Activated CD8-positive, alpha-beta memory T cell treated with anti-CD3 and anti-CD28 coated beads, Interleukin-2, amount 50 U/mL, for 24 hours (primary cell): ENCODE data around the gene CLCNKA.
"Not testable (repeated sequence)": the region's sequence is repeated elsewhere in the genome, so short reads cannot be mapped to it uniquely, and the experiment has no call there.

Experiments
- DNase-seq: peaks from one replicate; pipeline ENCODE4 v3.0.0-alpha.2; 2020; ENCODE audit errors: extremely low read depth

Gene CLCNKA

DNA sequence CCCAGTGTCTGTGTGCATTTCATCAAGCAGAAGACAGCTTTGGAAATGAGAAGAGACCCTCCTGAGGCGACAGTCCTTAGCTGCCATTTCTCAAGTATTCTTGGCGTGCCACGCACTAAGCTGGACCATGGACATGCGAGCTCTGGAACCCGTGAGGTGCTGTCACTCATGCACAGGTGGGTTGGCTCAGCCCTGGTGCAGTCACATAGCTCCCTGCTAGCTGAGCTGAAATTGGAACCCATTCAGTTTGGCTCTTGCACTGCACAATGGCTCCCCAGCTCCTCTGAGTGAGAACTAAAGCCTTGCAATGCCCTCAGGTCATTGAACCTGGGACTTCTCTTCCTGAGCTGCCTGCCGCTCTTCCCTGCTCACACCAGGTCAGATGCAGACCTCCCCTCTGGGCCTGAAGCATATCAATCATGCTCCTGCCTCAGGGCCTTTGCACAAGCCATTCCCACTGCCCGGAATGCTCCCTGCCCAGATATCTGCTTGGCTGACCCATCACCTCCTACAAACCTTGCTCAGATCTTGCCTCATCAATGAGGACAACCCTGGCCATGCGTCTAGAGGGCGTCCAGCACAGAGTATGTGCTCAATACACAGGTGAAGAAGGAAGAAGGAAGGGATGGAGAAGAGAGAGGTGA lies 24.1 kb upstream of the CLCNKA start:
- no peak for DNase-seq

- DNase-seq, result no peak
Observed at GRCh38 chr1:15998929-15999328, 22.9 kb upstream of the CLCNKA start.

DNA sequence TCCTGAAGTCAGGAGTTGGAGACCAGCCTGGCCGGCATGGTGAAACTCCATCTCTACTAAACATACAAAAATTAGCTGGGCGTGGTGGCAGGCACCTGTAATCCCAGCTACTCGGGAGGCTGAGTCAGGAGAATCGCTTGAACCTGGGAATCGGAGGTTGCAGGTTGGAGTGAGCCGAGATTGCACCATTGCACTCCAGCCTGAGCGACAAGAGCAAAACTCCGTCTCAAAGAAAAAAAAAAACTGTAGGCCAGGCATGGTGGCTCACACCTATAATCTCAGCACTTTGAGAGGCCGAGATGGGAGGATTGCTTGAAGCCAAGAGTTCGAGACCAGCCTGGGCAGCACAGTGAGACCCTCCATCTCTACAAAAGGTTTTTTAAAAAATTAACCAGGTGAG lies 20.6 kb upstream of the CLCNKA start:
- DNase-seq, result not testable (repeated sequence)

DNA sequence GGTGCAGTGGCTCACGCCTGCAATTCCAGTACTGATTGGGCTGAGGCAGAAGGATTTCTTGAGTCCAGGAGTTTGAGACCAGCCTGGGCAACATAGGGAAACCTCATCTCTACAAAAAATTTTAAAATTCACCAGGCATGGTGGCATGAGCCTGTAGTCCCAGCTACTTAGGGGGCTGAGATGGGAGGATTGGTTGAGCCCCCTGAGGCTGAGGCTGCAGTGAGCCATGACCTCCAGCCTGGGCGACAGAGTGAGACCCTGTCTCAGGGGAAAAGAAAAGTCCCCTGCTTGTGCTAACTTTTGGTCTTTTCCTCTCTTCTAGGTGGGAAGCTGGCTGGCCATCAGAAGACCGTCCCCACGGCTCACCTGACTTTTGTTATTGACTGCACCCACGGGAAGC lies 16.2 kb upstream of the CLCNKA start:
- DNase-seq, result no peak

DNA sequence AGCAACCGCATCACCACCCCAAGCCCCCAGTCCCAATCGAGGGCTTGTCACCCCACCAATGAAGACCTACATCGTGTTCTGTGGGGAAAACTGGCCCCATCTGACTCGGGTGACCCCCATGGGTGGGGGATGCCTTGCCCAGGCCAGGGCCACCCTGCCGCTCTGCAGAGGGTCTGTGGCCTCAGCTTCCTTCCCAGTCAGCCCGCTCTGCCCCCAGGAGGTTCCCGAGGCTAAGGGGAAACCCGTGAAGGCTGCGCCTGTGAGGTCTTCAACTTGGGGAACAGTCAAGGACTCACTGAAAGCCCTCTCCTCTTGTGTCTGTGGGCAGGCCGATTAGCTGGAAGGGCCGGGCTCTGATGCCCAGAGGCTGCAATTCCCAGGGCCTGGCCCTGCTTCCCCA lies 15.8 kb upstream of the CLCNKA start:
- no peak for DNase-seq

DNA sequence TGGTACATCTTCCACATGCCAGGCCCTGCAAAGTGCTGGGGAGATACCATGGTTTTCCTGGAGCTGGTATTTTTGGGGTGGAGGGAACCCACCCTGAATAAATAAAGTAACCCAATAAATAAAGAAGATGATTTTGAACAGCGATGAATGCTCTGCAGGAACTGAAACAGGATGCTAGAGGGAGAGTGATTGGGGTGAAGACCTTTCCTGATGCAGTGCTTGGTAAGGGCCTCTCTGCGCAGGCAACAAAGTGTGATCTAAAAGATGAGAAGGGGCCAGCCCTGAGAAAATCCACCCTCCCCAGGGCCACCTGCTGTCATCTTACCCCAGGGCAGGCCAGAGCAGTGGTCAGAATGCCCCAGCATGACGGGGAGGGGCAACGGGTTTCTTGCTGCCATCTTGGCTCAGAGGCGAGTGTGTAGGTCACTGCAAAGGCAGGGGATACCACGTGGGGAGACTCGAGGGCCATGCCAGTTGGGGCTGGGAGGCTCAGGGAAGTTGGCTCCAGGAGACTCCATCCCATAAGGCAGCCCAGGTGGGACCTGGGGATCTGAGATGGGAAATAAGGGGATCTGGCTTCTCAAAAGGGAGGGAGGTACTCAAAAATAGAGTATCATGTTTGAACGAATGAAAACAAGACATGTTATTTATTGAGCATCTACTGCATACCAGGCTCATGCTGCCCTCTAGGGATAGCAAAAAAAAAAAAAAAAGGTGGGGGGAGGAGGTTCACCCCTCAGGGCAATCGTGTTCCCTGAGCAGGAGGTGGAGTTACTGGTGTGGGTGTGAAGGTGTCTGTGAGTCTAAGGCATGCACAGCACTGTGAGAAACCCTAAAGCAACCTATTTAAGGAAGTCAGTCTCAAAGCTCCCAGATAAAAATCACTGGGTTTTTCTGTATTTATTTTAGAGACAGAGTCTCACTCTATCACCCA lies 15.0 kb upstream of the CLCNKA start:
- DNase-seq, result no peak

DNA sequence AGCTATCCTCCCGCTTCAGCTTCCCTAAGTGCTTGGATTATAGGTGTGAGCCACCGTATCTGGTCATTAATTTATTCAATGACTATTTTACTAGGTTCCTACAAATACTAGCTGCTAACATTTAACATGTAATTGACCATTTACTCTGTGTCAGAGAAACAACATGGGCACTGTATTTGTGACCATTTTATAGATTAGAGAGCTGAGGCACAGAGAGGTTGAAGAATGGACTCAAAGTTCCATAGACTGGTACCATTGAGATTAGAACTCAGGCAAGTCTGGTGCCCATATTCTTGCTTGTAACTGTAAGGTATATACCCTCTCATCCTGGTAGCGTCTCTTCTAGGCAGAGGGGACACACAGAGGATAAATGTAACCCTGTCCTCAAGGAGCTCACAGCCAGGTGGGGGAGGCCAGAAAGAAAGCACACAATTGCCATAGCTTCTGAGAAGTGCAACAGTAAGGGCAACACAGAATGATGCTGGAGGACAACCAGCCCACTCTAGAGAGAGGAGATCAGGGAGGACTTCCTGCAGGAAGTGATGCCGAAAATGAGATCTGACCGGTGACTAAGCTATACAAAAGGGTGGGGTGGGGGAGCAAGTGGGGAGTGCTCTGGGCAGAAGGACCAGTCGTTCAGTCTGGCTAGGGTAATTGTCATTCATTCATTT lies 14.0 kb upstream of the CLCNKA start:
- DNase-seq, result no peak

GRCh38 chr1:16009030-16009460 lies 12.8 kb upstream of the CLCNKA start:
- DNase-seq, result peak; percentile 49

GRCh38 chr1:16009678-16010077 lies 12.2 kb upstream of the CLCNKA start:
- DNase-seq, result no peak

GRCh38 chr1:16010837-16011236 lies 11.0 kb upstream of the CLCNKA start:
- DNase-seq, result no peak

- DNase-seq, result no peak
Observed at GRCh38 chr1:16011936-16012589, 9.8 kb upstream of the CLCNKA start.

- DNase-seq, result no peak
Observed at GRCh38 chr1:16012590-16013219, 9.1 kb upstream of the CLCNKA start.

DNA sequence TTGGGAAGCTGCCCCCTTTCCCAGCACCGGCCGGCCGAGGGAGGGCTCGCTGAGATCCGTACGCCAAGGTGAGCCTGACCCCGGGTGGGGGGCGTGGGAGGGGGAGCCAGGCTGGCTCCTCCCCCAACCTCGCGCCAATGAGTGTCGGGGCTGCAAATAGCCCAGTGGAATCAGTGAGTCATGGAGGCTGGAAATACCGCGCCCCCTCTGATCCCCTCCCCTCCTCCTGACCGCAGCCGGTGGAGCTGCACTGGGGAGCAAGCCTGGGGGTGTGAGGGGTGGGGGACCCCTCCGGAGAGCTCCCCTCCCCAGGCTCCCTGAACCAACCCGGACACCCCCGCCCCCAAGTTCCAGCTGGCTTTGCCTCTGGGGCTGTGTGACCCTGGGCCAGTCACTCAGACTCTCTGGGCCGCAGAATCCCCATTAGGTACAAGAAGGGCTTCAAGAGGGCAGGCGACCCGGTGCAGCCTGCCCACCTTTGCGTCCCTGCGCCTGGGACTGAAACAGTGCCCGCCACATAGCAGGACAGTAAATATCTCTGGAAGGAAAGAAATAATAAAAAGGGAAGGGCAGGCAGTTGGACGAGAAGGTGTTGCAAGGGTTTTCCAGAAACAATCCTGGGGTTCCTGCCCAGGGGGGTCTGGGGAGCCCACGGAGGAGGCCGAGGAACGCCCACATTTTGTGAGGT lies 8.5 kb upstream of the CLCNKA start:
- no peak for DNase-seq

DNA sequence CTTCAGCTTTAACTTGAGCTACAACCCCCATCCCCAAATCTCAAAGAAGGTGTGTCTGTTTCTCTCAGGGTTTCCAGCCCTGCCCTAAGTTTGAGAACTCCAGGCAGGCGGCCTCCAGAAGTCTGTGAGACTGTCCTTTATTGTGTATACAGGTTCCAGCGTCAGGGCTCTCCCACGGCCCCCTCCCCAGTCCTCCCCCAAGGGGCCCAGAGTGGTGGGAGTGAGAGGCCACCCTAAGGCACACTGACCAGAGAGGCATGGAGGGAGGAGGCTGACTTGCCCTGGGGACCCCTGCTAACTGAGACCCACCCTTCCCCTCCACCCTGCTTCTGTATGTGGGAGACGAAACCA lies 8.0 kb upstream of the CLCNKA start:
- no peak for DNase-seq

DNA sequence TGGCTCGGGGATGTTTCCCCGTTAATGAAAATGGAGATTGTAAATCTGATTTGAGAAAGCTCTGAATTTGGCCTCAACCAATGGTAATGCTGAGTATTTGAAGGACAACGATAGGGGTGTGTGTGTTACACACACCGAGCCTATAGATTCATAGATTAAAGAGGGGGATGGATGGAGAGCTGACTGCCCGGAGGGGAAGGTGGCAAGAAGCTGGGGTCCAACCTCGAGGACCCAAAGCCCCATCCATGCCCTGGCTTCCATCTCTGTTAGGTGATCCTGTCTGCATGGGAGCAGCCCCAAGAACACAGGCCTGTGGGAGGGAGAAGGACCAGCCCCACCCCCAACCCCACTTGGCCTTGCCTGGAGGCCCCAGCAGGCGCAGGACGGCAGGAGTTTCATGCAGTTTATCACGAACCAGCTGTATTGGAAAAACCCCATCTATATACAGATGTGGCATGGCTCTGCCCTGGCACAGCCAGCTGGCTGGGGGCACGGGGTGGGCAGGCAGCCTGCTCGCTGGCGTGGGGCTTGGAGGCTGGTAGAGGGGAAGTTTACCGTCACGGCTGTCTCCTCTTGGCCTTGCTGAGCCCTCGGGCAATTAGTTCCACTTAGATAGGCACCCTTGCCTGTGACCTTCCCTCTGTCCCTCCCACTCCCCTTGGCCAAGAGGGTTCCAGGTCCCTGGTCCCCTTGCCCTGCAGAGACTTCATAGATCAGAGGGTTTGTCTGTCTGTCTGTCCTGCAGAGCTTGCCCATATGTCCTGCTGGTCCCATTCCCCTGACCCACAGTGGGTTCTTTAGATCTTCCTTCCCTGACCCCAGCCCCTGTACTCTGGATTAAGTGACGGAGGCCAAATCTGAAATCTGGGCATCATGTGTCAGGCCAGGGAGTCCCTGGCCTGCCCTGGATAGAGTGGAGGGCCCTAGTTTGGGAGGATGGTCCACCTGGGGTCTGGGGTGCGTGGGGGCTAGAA lies 7.0 kb upstream of the CLCNKA start:
- no peak for DNase-seq

GRCh38 chr1:16015491-16015890 lies 6.3 kb upstream of the CLCNKA start:
- no peak for DNase-seq

DNA sequence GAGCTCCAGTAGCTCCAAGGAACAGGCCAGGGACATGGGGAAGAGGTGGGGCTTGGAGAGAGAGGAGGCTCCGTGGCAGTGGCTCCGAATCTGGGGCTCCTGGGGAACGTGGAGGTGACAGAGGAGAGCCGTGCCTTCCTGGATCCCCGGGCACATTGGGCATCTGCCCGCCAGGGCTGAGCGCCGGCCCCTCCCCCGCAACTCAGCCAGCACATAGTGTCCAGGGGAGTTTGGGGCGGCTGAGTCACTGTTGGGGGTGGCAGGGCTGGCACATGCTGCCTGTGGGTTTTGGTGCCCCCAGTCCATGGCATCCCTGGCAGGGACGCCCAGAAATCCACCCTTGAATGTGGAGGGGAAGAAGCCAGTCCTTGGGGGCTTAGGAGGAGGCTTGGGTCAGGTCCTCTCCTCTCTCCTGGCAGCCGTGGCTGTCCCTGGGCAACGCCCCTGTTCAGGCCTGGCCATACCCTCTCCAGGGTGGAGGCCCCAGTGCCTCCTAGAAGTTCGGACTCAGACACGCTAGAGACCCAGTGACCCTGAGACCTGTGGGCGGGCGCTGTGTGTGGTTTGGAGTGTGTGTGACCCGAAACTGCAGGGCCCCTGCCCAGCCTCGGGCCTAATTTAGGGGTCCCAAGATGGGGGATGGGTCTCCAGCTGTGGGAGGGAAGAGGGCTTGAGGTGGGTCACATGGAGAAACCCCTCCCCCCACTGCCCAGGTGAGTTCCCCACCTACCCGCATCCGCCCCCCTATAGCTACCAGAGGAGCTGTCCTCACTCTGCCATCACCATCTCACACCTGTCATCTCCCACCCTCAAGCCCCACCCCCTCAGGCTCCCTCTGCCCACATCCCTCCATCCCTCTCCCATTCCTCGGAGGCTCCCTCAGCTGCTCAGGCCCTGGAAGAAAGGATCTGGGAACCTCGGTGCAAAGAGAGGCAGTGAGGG lies 5.6 kb upstream of the CLCNKA start:
- no peak for DNase-seq

DNA sequence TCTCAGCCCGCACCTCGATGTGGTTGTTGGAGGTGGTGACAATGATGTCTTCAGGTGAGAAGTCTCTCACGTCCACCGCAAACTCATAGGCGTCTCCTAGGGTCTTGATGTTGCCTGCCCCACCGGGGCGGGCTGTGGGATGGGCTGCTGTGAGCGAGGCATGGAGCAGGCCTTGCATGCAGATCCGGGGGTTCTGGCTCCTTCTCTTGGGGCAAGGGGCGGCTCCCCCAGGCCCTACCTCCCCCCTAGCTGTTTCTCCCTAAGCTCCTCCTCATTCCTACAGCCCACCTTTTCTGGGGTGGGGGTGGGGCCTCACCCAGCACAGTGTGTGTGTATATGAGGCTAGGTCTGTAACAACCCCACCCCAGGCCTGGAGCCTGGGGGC lies 4.8 kb upstream of the CLCNKA start:
- DNase-seq, result no peak
